Right atrium auricular region (tissue), 2 donors: ENCODE data around the gene UNCX. TPM values are rescaled to one million over a fixed set of nuclear protein-coding genes. Genes with fewer than 3 reads are reported as not detected.

Source experiments
- DNase-seq: peaks from one replicate; pipeline ENCODE4 v3.0.0-alpha.2; 2019; ENCODE audit warnings: low spot score
- H3K27ac ChIP-seq, 2 donors: fragments of 200-600 bp; sonication (generic); 1 replicate in 1 of 2; 2 replicates in 1 of 2; pipeline ENCODE4 v1.5.1; 2016 to 2019
- H3K27me3 ChIP-seq, 2 donors: fragments of 200-600 bp; sonication (generic); one replicate each; pipeline versions ENCODE4 v1.5.1 to v1.6.0; 2017 to 2019
- H3K36me3 ChIP-seq: fragments of 200-600 bp; sonication (generic); one replicate; pipeline ENCODE4 v1.5.1; 2016
- H3K4me1 ChIP-seq, 2 donors: fragments of 200-600 bp; sonication (generic); one replicate each; pipeline versions ENCODE4 v1.5.1 to v1.6.0; 2017 to 2019
- H3K4me3 ChIP-seq, 2 donors: fragments of 200-600 bp; sonication (generic); 1 replicate in 1 of 2; 2 replicates in 1 of 2; pipeline ENCODE4 v1.5.1; 2017 to 2019; ENCODE audit warnings: mild to moderate bottlenecking in 1 of 2, moderate library complexity in 1 of 2
- H3K9me3 ChIP-seq, 2 donors: fragments of 200-600 bp; sonication (generic); one replicate each; pipeline ENCODE4 v1.5.1; 2019
- CTCF ChIP-seq, 2 donors: fragments of 200-600 bp; sonication (generic); IDR thresholded peaks; one replicate each; pipeline ENCODE4 v1.5.1; 2019; ENCODE audit warnings: antibody characterized with exemption in 2 of 2
- total RNA-seq, 2 donors: library from RNA; depleted of rRNA; stranded (reverse); fragments of >200 nt; gene quantifications; one replicate each; pipeline ENCODE4 v1.1.0, GENCODE V29; 2016

UNCX gene
- total RNA-seq, 2 donors from 2014 or later, result not detected

- DNase-seq, result no peak
- no peak overlapping the region for H3K27ac ChIP-seq
- H3K27me3 ChIP-seq, result peaks cover 4% of the 10 kb centered on the region in 2 donors
- TF ChIP-seq CTCF (IDR thresholded peaks at IDR 0.05), result no peak
- peaks cover 0 to 12% of the 10 kb centered on the region in 2 donors for H3K4me1 ChIP-seq
- no peak overlapping the region for H3K4me3 ChIP-seq
- H3K9me3 ChIP-seq, result no peaks in the 10 kb centered on the region
- H3K36me3 ChIP-seq, result no peaks in the 10 kb centered on the region
Measured at GRCh38 chr7:1214516-1214915, 18.2 kb upstream of the UNCX start.

- TF ChIP-seq CTCF (IDR thresholded peaks at IDR 0.05), result no peak
- Histone ChIP-seq H3K4me1 (no peaks in the 10 kb centered on the region), H3K27ac (no peak overlapping the region), H3K4me3 (no peak overlapping the region), H3K27me3 (peaks cover 0 to 8% of the 10 kb centered on the region in 2 donors), H3K36me3 (no peaks in the 10 kb centered on the region), H3K9me3 (no peaks in the 10 kb centered on the region)
- DNase-seq, result no peak
Measured at GRCh38 chr7:1218541-1219165, 14.0 kb upstream of the UNCX start.

GRCh38 chr7:1219498-1219897 is 13.2 kb upstream of the UNCX start:
- no peaks in the 10 kb centered on the region for H3K9me3 ChIP-seq
- H3K27me3 ChIP-seq, result peaks cover 6 to 17% of the 10 kb centered on the region in 2 donors
- no peaks in the 10 kb centered on the region for H3K36me3 ChIP-seq
- H3K4me3 ChIP-seq, result no peak overlapping the region
- TF ChIP-seq CTCF (IDR thresholded peaks at IDR 0.05), result no peak
- H3K4me1 ChIP-seq, result peaks cover 0 to 8% of the 10 kb centered on the region in 2 donors
- DNase-seq, result no peak
- H3K27ac ChIP-seq, result no peak overlapping the region

- Histone ChIP-seq H3K27me3 (peaks cover 12 to 22% of the 10 kb centered on the region in 2 donors), H3K9me3 (no peaks in the 10 kb centered on the region)
- TF ChIP-seq CTCF (IDR thresholded peaks at IDR 0.05), result no peak
Measured at GRCh38 chr7:1220000-1220726, 12.5 kb upstream of the UNCX start.

GRCh38 chr7:1220977-1221745 is 11.5 kb upstream of the UNCX start:
- H3K4me3 ChIP-seq, result no peak overlapping the region
- no peak overlapping the region for H3K27ac ChIP-seq
- no peaks in the 10 kb centered on the region for H3K9me3 ChIP-seq
- H3K27me3 ChIP-seq, result peaks cover 12 to 32% of the 10 kb centered on the region in 2 donors
- no peak for TF ChIP-seq CTCF (IDR thresholded peaks at IDR 0.05)
- no peaks in the 10 kb centered on the region for H3K36me3 ChIP-seq
- DNase-seq, result no peak
- peaks cover 0 to 17% of the 10 kb centered on the region in 2 donors for H3K4me1 ChIP-seq

More at GRCh38 chr7:1220000-1220726, 12.5 kb upstream of the UNCX start:
- H3K4me3 ChIP-seq, result no peak overlapping the region
- no peaks in the 10 kb centered on the region for H3K36me3 ChIP-seq
- H3K4me1 ChIP-seq, result peaks cover 0 to 14% of the 10 kb centered on the region in 2 donors
- H3K27ac ChIP-seq, result no peak overlapping the region
- no peak for DNase-seq
